NT2/D1 (cell line): ENCODE measurements around the gene RALGDS.

Experiments
- YY1 ChIP-seq: IDR thresholded peaks from 2 replicates; pipeline ENCODE4 v1.6.1; 2011; ENCODE audit not compliant: insufficient read length, insufficient read depth
- ZNF274 ChIP-seq: IDR thresholded peaks from 2 replicates; pipeline ENCODE4 v1.6.1; 2011; ENCODE audit warnings: mild to moderate bottlenecking, low read depth, low read length

DNA sequence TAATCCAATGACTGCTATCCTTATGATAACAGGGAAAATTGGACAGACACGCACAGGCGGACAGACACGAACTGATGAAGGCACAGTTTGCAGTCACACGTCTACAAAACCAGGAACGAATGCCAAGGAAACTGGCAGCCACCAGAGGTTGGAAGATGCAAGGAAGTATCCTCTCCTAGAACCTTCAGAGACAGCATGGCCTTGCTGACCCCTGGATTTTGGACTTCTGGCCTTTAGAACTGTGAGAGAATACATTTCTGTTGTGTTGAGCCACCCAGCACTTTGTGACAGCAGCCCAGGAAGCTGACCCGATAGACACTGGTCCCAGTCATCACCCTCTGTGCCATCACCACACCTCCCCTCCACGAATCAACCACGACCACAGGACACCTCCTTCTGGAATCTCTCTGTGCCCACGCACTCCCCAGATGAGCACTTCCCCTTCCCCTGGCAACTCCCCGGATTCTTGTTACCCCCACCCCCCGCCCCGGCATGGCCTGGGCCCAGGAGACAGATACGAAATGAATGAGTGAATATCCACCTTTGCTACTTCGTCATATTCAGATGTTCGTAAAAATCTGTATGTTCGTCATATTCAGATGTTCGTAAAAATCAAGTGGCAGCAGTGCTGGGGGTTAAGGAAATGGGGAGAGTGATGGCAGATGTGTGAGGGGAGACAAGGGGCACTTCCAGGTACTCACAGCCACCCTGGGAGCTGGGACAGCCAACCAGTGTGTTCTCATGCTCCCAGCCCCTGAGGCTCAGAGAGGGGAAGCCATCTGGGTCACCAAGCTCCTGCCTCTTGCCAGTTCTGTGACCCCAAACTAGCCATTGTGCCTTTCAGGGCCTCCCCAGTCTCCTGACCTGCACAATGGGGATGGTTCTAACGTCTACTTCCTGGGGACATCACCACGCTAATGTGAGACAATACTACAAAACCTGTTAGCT is 24.1 kb upstream of the RALGDS start:
- TF ChIP-seq YY1 (no peak), ZNF274 (no peak)
